ENCODE measurements around the gene DRC1.
"Not testable (repeated sequence)": the region's sequence is repeated elsewhere in the genome, so short reads cannot be mapped to it uniquely, and the experiment has no call there.

The DRC1 gene

DNA sequence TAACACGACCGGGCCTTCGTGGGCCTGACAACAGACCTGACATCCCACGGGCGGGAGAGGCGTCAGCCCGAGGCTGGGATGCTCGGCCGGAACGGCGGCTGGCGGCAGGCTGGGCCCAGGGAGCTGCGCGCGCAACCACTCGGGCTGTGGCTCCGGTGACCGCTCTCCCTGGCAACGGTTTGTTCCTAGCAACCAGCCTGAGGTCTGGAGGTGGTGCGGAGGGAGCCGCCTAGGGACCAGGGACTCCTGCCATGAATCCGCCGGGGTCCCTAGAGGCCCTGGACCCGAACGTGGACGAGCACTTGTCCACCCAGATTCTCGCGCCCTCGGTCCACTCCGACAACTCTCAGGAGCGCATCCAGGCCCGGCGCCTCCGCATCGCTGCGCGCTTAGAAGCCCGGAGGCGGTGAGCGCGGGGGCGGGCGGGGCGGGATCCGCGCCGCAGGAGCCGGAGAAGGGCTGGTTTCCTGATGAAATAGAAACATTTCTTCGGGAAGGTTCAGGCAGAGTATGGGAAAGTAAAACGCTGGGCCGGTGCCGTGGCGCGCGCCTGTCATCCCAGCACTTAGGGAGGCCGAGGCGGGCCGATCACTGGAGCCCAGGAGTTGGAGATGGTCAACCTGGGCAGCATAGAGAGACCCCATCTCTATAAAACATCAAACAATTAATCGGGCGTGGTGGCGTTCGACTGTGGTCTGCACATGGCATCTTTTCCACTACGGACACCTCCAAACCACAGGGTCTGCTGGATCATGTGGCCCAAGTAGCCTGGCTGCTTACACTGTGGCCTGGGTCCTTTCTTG is at the start of gene DRC1:
Gene DRC1 (plus strand): TSS at position 182 of the 803 bp plus-strand sequence. CDS start 70 bp downstream, at position 252.
- no peak for ATAC-seq

- peak; percentile 96 to 98 for ATAC-seq
Measured at GRCh38 chr2:26352892-26353291, 48.8 kb upstream of the DRC1 start.

GRCh38 chr2:26354469-26354868 is 47.3 kb upstream of the DRC1 start:
- not testable (repeated sequence) for ATAC-seq

- peak; percentile 57 to 59 for ATAC-seq
Measured at GRCh38 chr2:26355038-26355995, 46.4 kb upstream of the DRC1 start.

- no peak for ATAC-seq
Measured at GRCh38 chr2:26356111-26356510, 45.6 kb upstream of the DRC1 start.

DNA sequence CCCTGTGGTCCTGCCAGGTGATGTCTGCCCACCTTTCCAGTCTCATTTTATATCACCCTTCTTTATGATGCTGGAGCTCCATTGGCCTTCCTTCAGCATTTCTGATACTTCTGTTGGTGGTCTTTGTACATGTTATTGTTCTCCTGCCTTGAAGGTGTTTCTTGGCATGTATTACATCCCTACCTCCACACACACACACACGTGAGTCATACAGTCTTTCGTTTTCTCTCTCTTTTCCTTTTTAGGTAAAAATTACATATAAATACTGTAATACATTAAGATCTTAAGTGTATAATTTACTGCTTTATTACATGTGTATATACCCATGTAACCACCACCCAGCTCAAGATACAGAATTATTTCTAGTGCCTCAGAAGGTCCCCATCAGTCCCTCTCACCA is 44.9 kb upstream of the DRC1 start:
- ATAC-seq, result no peak

DNA sequence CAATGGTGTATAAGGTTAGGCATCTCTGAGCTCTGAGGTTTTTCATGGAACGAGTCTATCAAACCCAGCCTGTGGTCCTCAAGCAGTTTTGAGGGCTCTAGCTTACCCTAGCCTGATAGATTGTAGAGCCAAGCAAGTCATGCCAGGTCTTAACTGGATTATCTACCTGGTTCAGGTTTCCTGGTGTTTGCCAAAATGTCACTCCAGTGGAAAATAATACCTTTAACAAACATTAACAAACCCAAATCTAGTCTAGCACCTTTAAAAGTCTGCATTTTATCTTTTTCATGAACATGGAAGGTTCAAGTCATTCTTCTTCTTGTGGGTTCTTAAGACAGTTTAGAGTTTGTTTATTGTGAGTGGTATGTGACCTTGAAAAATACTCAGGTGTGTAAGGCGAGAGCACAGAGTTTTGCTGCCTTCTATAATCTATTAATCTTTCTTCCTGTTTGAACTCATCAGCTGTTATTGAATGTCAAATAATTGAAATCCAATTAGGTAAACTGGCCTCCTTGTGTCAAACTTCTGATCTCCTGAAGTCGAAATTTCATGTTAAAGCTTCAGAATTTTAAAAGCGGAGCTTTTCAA is 41.7 kb upstream of the DRC1 start:
- no peak for ATAC-seq

DNA sequence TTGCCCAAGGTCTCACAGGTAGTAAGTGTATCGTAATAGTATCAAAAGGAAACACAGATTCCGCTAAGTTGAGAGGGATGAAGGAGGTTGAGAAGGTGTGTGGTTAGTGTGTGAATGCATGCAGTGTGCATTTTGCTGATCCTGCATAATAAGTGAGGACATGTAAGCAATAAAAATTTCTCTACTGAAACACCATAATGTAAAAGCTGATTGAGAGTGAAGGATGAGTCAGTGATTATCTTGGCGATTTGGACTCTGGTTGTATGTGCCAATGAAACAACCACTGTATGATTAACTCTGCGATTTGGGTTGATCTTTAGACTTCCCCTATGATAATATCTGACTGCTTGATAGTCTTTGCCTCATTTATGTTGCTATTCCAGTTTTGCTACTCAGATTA is 38.4 kb upstream of the DRC1 start:
- peak; percentile 83 to 96 for ATAC-seq

DNA sequence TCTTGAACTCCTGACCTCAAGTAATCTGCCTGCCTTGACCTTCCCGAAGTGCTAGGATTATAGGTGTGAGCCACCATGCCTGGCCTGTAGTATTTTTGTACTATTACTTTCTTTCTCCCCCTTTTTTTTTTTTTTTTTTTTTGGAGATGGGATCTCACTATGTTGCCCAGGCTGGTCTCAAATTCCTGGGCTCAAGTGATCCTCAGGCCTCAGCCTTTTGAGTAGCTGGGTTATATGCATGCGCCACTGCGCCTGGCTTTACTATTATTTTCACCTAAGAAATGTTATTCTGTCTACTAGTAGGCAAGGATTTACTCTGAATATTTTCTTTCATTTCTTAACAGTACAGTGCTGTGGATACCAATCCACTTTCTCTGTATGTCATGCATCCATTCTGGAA is 37.8 kb upstream of the DRC1 start:
- no peak for ATAC-seq

GRCh38 chr2:26364669-26365068 is 37.1 kb upstream of the DRC1 start:
- no peak for ATAC-seq

DNA sequence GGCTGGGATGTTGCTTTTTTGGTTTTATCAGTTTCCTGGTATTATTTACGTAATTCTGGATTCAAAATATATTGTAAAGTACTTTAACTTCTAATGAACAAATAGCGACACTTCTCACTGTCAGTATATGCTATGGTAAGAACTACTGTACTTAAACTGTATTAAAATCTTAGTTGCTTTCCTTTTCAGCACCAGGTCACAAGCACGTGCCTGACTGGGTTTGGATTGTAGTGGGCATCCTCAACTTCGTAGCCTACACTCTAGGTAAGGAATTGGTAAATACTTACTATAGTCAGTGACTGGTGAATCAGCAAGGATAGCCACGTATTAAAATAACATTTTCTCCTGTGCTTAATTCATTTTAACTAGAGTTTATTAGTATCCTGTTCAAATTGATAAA is 34.8 kb upstream of the DRC1 start:
- ATAC-seq, result no peak

- ATAC-seq, result not testable (repeated sequence)
Measured at GRCh38 chr2:26369664-26370063, 32.1 kb upstream of the DRC1 start.

GRCh38 chr2:26370909-26371308 is 30.8 kb upstream of the DRC1 start:
- not testable (repeated sequence) for ATAC-seq

DNA sequence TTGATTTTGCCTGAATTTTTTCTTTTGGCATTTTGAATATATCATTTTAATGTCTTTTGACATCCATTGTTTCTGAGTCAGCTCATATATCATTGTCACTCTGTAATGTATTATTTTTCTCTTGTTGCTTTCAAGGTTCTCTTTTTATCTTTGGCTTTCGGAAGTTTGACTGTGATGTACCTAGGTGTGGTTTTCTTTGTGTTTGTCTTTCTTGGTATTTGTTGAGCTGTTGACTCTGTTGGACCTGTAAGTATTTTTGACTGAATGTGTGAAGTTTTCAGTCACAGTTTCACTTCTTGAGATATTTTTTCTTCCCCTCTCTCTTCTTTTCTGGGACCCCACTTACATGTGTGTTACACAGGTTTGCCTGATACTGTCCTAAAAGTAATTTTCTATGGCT is 24.9 kb upstream of the DRC1 start:
- no peak for ATAC-seq

GRCh38 chr2:26380281-26380680 is 21.4 kb upstream of the DRC1 start:
- no peak for ATAC-seq

GRCh38 chr2:26382564-26382963 is 19.2 kb upstream of the DRC1 start:
- ATAC-seq, result no peak

DNA sequence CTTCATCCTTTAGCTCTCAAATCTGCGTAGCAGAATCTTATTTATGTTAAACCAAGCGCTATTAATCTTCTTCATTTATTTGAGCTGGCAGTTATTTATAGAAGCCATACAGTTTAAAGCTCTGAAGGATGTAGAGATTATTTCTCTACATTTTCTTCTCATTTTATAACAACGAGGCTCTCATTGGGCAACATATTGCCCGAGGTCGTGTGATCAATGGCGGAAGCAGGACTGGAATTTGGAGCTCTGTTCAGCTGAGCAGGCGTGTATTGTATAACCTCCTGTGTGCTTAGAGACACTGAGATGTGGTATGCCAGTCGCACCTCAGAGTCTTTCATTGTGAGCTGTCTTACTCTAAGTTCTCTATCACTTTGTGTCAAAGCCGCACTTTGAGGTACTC is 17.5 kb upstream of the DRC1 start:
- ATAC-seq, result no peak

GRCh38 chr2:26384597-26384996 is 17.1 kb upstream of the DRC1 start:
- ATAC-seq, result no peak

GRCh38 chr2:26387189-26387588 is 14.5 kb upstream of the DRC1 start:
- no peak for ATAC-seq

DNA sequence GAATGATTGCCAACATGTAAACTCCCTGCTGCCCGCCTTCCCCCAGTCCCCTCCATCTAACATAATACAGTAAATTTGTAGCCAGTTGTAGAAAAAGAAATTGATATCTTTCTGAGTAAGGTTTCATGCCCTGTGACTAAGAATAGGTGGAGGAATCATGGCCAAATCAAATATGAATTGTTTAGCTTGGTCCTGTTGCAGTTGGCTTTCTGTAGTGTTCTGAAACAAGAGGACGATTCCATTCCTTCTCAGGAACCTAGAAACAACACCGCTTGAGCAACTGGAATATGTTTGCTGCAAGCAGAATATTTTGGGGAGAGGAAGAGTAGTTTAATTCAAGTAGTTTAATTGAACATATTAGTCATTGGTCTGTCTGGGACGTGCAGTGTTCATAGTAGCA is 7.0 kb upstream of the DRC1 start:
- ATAC-seq, result no peak

GRCh38 chr2:26395394-26395793 is 6.3 kb upstream of the DRC1 start:
- no peak for ATAC-seq

DNA sequence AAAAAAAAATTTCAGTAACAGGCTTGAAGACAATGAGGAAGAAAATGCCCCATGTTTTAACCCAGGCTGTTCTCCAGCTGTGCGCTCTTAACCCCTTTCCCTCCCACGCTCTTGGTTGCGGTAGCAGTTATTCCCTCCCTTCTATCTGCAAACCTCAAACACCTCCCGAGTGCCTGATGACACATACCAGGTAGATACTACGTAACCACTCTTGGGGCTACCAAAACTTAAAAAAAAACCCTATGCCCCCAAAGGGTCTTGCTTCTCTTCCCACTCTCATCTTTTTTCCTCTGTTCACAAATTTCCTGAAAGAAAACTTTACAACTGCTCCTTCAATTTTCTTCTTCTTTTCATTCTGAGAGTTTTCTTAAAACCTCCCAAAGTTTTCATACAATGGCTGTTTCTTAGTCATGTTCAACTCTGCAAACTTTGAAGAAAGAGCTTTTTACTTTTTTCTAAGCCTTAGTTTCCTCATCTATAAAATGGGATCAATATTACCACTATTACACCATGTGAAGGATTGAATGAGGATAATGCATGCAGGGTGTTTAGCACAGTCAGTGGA is 4.9 kb upstream of the DRC1 start:
- peak; percentile 56 to 76 for ATAC-seq

DNA sequence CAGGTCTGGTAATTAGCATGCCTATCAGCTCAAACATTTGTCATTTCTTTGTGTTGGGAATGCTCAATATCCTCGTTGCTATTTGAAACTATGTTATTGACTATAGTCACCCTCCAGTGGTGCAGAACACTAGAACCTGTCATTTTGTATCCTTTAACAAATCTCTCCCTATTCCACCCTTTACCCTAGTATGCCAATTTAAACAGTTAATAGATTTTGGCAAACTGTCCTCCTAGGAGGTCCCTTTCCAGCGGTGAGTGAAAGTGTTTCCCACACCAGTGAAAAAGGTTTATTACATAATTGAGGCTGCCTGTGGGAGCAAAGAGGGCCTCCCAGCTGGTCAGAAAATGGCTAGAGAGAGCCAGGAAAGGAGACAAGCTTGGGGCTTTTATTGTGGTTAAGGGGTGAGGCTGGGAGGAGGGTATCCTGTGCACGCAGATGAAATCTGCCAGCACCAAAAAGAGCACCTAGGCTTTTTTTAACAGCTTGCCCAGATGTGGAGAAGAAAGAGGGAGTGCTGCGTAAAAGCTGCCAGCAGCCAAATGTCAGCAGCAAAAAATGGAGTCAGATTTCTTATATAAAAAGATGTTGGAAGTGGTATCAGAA is 1.8 kb upstream of the DRC1 start:
- ATAC-seq, result no peak
